ENCODE data around the gene FMO4. TPM values are rescaled to one million over a fixed set of nuclear protein-coding genes. Genes with fewer than 3 reads are reported as not detected.

The FMO4 gene
- total and polyA plus RNA-seq, 2 experiments from 2014 or later: 3.1 to 3.4 TPM

DNA sequence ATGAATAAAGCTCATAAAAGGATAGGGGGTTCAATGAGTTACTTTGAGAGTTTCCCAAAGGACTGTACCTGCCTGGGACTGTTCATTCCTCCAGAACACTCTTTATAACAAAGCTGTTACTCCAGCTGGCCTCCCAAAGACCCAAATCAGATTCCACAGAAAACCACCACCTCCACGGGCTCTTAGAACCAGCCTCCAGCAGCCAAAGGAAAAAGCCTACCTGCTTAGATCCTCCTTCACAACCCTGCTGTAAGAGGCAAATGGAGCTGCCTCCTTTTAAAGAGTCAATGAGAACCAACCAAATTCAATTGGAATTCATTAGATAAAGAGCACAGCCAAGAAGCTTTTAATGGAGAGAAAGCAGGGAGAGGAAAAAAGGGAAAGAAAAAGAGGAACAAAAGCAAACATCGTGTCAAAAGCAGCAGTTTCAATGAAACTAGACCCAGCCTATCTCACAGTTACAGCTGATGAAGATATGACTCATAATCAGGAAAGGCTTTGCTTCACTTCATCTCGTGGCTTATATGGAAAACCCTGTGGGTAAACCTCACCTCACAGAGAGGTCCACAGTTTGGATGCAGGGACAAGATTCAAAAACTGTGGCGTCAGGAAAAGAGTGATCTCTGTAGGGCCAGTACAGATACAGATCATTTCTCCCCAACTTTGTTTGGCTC is 27.8 kb upstream of the FMO4 start:
- Histone ChIP-seq H3K27me3 (ENCODE audit: insufficient read depth) (no peaks in the 10 kb centered on the region), H3K27ac (ENCODE audit: low read depth) (no peak overlapping the region), H3K79me2 (replicated peaks; ENCODE audit: insufficient read depth) (no peaks in the 10 kb centered on the region), H3K4me1 (ENCODE audit: insufficient read depth) (peaks cover 7% of the 10 kb centered on the region; the same call in 1 of the 2 replicates), H4K20me1 (replicated peaks; ENCODE audit: insufficient read depth) (no peaks in the 10 kb centered on the region), H3K4me3 (no peak overlapping the region), H3K9me2 (ENCODE audit: insufficient read depth) (no peaks in the 10 kb centered on the region), H3F3A (replicated peaks; ENCODE audit: low read depth) (no peaks in the 10 kb centered on the region), H3K4me2 (no peak overlapping the region), H2AFZ (peak overlapping the region; percentile 74; the same call in 1 of the 2 replicates), H3K36me3 (ENCODE audit: insufficient read depth) (no peaks in the 10 kb centered on the region; the same call in 1 of the 2 replicates)
- Mint-ChIP-seq H3K27me3 (ENCODE audit: insufficient read depth, low read depth, poor library complexity) (peaks cover 5% of the 10 kb centered on the region), H3K9me3 (no peaks in the 10 kb centered on the region), H3K27ac (no peak overlapping the region), H3K4me1 (peaks cover 5% of the 10 kb centered on the region; the same call in 2 of the 3 replicates), H3K36me3 (ENCODE audit: low read depth) (no peaks in the 10 kb centered on the region), H3K4me3 (no peak overlapping the region)
- TF ChIP-seq ZNF331 (CRISPR knock-in tag; IDR thresholded peaks at IDR 0.05; ENCODE audit: low read depth): no peak
- TF ChIP-seq EZH2phosphoT487 (IDR thresholded peaks at IDR 0.05; ENCODE audit: unreplicated experiment): no peak
- no peak for TF ChIP-seq NANOG (IDR thresholded peaks at IDR 0.05; ENCODE audit: borderline replicate concordance)
- no peak for TF ChIP-seq ZNF462 (CRISPR knock-in tag; IDR thresholded peaks at IDR 0.05)
- TF ChIP-seq STAT1 (IDR thresholded peaks at IDR 0.05; ENCODE audit: unreplicated experiment): no peak
- TF ChIP-seq ZNF114 (CRISPR knock-in tag; IDR thresholded peaks at IDR 0.05): no peak
- TF ChIP-seq, protein P1, sequence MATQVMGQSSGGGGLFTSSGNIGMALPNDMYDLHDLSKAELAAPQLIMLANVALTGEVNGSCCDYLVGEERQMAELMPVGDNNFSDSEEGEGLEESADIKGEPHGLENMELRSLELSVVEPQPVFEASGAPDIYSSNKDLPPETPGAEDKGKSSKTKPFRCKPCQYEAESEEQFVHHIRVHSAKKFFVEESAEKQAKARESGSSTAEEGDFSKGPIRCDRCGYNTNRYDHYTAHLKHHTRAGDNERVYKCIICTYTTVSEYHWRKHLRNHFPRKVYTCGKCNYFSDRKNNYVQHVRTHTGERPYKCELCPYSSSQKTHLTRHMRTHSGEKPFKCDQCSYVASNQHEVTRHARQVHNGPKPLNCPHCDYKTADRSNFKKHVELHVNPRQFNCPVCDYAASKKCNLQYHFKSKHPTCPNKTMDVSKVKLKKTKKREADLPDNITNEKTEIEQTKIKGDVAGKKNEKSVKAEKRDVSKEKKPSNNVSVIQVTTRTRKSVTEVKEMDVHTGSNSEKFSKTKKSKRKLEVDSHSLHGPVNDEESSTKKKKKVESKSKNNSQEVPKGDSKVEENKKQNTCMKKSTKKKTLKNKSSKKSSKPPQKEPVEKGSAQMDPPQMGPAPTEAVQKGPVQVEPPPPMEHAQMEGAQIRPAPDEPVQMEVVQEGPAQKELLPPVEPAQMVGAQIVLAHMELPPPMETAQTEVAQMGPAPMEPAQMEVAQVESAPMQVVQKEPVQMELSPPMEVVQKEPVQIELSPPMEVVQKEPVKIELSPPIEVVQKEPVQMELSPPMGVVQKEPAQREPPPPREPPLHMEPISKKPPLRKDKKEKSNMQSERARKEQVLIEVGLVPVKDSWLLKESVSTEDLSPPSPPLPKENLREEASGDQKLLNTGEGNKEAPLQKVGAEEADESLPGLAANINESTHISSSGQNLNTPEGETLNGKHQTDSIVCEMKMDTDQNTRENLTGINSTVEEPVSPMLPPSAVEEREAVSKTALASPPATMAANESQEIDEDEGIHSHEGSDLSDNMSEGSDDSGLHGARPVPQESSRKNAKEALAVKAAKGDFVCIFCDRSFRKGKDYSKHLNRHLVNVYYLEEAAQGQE (IDR thresholded peaks at IDR 0.05; ENCODE audit: unreplicated experiment): no peak
- no peak for TF ChIP-seq EZH2 (IDR thresholded peaks at IDR 0.05; ENCODE audit: low read depth, unreplicated experiment)
- no peak for TF ChIP-seq CREB1 (CRISPR knock-in tag; IDR thresholded peaks at IDR 0.05; ENCODE audit: low read depth)
- no peak for TF ChIP-seq JUNB (IDR thresholded peaks at IDR 0.05; ENCODE audit: unreplicated experiment)
- TF ChIP-seq CTCF (conservative IDR thresholded peaks at IDR 0.05; ENCODE audit: low read depth in 2 of 2): no peak
- TF ChIP-seq, protein P2, sequence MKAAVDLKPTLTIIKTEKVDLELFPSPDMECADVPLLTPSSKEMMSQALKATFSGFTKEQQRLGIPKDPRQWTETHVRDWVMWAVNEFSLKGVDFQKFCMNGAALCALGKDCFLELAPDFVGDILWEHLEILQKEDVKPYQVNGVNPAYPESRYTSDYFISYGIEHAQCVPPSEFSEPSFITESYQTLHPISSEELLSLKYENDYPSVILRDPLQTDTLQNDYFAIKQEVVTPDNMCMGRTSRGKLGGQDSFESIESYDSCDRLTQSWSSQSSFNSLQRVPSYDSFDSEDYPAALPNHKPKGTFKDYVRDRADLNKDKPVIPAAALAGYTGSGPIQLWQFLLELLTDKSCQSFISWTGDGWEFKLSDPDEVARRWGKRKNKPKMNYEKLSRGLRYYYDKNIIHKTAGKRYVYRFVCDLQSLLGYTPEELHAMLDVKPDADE (IDR thresholded peaks at IDR 0.05): no peak
- TF ChIP-seq POLR2AphosphoS5 (IDR thresholded peaks at IDR 0.05; ENCODE audit: low read depth): no peak
- ATAC-seq (no peak), DNase-seq (ENCODE audit: low spot score) (no peak)

All from GM23338 (cell line).